Measurements from ENCODE around the gene NUP205. TPM values are rescaled to one million over a fixed set of nuclear protein-coding genes. Genes with fewer than 3 reads are reported as not detected.

Gene NUP205
- total and polyA plus RNA-seq, 2 of the 13 experiments (the other 11 are each of a cell fraction or from before 2014, with no cell fraction given) = 46.2 to 87.2 TPM

GRCh38 chr7:135662373-135663114, 104.8 kb downstream of the NUP205 start, which contains the start of gene STMP1 (continued):
- no peak for TF ChIP-seq CENPX (CRISPR knock-in tag; IDR thresholded peaks at IDR 0.05)
- no peak for TF ChIP-seq CEBPZ (IDR thresholded peaks at IDR 0.05; ENCODE audit: low read length)
- TF ChIP-seq DNMT1 (CRISPR knock-in tag; IDR thresholded peaks at IDR 0.05) = peak; percentile 93
- TF ChIP-seq SRSF9 (IDR thresholded peaks at IDR 0.05; ENCODE audit: borderline replicate concordance, insufficient read depth, low read depth, low read length, poor library complexity, severe bottlenecking) = no peak
- peak; percentile 83; the same call in 1 of the 2 replicates for TF ChIP-seq HINFP (CRISPR knock-in tag; IDR thresholded peaks at IDR 0.05; ENCODE audit: low read depth)
- TF ChIP-seq ZBTB4 (CRISPR knock-in tag; IDR thresholded peaks at IDR 0.05; ENCODE audit: borderline replicate concordance) = no peak
- TF ChIP-seq KDM5A (IDR thresholded peaks at IDR 0.05; ENCODE audit: borderline replicate concordance, low read length) = peak; percentile 87
- peak; percentile 91; the same call in 1 of the 2 replicates for TF ChIP-seq ZNF747 (CRISPR knock-in tag; IDR thresholded peaks at IDR 0.05; ENCODE audit: borderline replicate concordance)
- TF ChIP-seq SETDB1 (CRISPR knock-in tag; IDR thresholded peaks at IDR 0.05; ENCODE audit: borderline replicate concordance) = no peak
- no peak for TF ChIP-seq RAD51 (IDR thresholded peaks at IDR 0.05; ENCODE audit: borderline replicate concordance)
- TF ChIP-seq GRHL1 (CRISPR knock-in tag; conservative IDR thresholded peaks at IDR 0.05) = no peak
- TF ChIP-seq ZNF572 (CRISPR knock-in tag; IDR thresholded peaks at IDR 0.05) = no peak
- TF ChIP-seq SNAI1 (CRISPR knock-in tag; IDR thresholded peaks at IDR 0.05; ENCODE audit: borderline replicate concordance) = 0 out of 2 replicates have a peak, but pooled peaks have one; percentile 6
- TF ChIP-seq ZNF569 (CRISPR knock-in tag; IDR thresholded peaks at IDR 0.05; ENCODE audit: borderline replicate concordance) = no peak
- TF ChIP-seq ZNF678 (CRISPR knock-in tag; IDR thresholded peaks at IDR 0.05) = 0 out of 2 replicates have a peak, but pooled peaks have one; percentile 62
- peak; percentile 93 for TF ChIP-seq SP4 (CRISPR knock-in tag; IDR thresholded peaks at IDR 0.05)
- peak; percentile 76 for TF ChIP-seq AGO2 (optimal IDR thresholded peaks at IDR 0.05; ENCODE audit: low read depth, low read length)
- TF ChIP-seq MAFG (CRISPR knock-in tag; IDR thresholded peaks at IDR 0.05) = no peak

Measured in HepG2 (cell line).